NT2/D1 (cell line): ENCODE results near the gene GIGYF1.
"Not testable (repeated sequence)": the region's sequence is repeated elsewhere in the genome, so short reads cannot be mapped to it uniquely, and the experiment has no call there.

ENCODE experiments used
- SUZ12 ChIP-seq: IDR thresholded peaks from 2 replicates; pipeline ENCODE4 v1.6.1; 2011; ENCODE audit not compliant: insufficient read length, insufficient read depth; ENCODE audit errors: extremely low read depth
- YY1 ChIP-seq: IDR thresholded peaks from 2 replicates; pipeline ENCODE4 v1.6.1; 2011; ENCODE audit not compliant: insufficient read length, insufficient read depth

DNA sequence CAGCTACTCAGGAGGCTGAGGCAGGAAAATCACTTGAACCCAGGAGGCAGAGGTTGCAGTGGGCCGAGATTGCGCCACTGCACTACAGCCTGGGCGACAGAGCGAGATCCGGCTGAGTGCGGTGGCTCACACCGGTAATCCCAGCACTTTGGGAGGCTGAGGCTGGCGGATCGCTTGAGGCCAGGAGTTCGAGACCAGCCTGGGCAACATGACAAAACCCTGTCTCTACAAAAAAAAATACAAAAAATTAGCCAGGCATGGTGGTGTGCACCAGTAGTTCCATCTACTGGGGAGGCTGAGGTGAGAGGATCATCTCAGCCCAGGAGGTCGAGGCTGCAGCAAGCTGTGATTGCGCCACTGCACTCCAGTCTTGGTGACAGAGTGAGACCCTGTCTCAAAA, 24.9 kb downstream of the GIGYF1 start:
- not testable (repeated sequence) for TF ChIP-seq YY1, SUZ12
